Stomach (tissue), 9 donors: ENCODE data around the gene IPO11. TPM values are rescaled to one million over a fixed set of nuclear protein-coding genes. Genes with fewer than 3 reads are reported as not detected.

Source experiments
- DNase-seq, 2 donors: peaks; one replicate each; pipeline versions ENCODE4 v3.0.0 to v3.0.0-alpha.2; 2013 to 2019
- H3K27ac ChIP-seq, 5 donors: fragments of 200-600 bp in 4 of 5; sonication (generic) in 4 of 5; one replicate each; pipeline ENCODE4 v1.5.1; 2013 to 2019; ENCODE audit warnings: mild to moderate bottlenecking in 1 of 5, moderate library complexity in 1 of 5
- H3K27me3 ChIP-seq, 3 donors: fragments of 200-600 bp; sonication (generic); one replicate each; pipeline ENCODE4 v1.5.1; 2017 to 2019; ENCODE audit warnings: mixed run types in 1 of 3
- H3K36me3 ChIP-seq, 4 donors: fragments of 200-600 bp; sonication (generic); 1 replicate in 3 of 4; 2 replicates in 1 of 4; pipeline ENCODE4 v1.5.1; 2016 to 2019
- H3K4me1 ChIP-seq, 4 donors: fragments of 200-600 bp; sonication (generic); one replicate each; pipeline ENCODE4 v1.5.1; 2016 to 2019
- H3K4me3 ChIP-seq, 4 donors: fragments of 200-600 bp; sonication (generic) in 3 of 4; one replicate each; pipeline ENCODE4 v1.5.1; 2016 to 2019; ENCODE audit warnings: mild to moderate bottlenecking in 1 of 4
- H3K9me3 ChIP-seq, 4 donors: fragments of 200-600 bp; sonication (generic); one replicate each; pipeline ENCODE4 v1.5.1; 2016 to 2019
- CTCF ChIP-seq, 7 experiments: fragments of 450-650 bp in 4 of 7; fragments of 200-600 bp in 3 of 7; sonication (generic) in 3 of 7; IDR thresholded peaks; one replicate each; pipeline ENCODE4 v1.5.1; 2016 to 2019; ENCODE audit warnings: antibody characterized with exemption in 7 of 7, control low read depth in 2 of 7, mild to moderate bottlenecking in 1 of 7
- EP300 ChIP-seq: sonication (generic); formaldehyde crosslinking; IDR thresholded peaks from one replicate; pipeline ENCODE4 v1.6.1; 2017; ENCODE audit warnings: antibody characterized with exemption
- POLR2A ChIP-seq, 4 donors: fragments of 450-650 bp; IDR thresholded peaks; one replicate each; pipeline ENCODE4 v1.6.1; 2016; ENCODE audit warnings: antibody characterized with exemption in 4 of 4, control low read depth in 2 of 4, mild to moderate bottlenecking in 1 of 4, moderate library complexity in 1 of 4
- POLR2AphosphoS5 ChIP-seq, 3 donors: sonication (generic); formaldehyde crosslinking; IDR thresholded peaks; one replicate each; pipeline ENCODE4 v1.6.1; 2016; ENCODE audit warnings: antibody characterized with exemption in 3 of 3
- WGBS, 5 donors: extraction: QIAGEN DNeasy Blood & Tissue Kit in 3 of 5; methylation state at CpG; one replicate each; pipeline versions ENCODE4 v1.1.5 to v1.1.7; 2013 to 2018; 5-methylcytosine and 5-hydroxymethylcytosine counted together
- intact Hi-C: fragments of 100-400 bp; cut with DNase I; formaldehyde crosslinking; loops from one replicate; pipeline ENCODE4 v1.15.1; 2023; ENCODE audit warnings: low total_unique reads
- polyA plus RNA-seq, 3 donors: library from polyadenylated mRNA; stranded (reverse); fragments of 200-250 nt; gene quantifications; one replicate each; pipeline ENCODE4 v1.2.3, GENCODE V29; 2013
- total RNA-seq, 5 donors: library from RNA; depleted of rRNA; stranded (reverse); fragments of >200 nt; gene quantifications; one replicate each; pipeline versions ENCODE4 v1.1.0 to v1.2.3, GENCODE V29; 2014 to 2016
- donor health status: healthy with polysubstance abuse.
- donor health status: Bipolar disorder and iron deficiency.
- donor health status: healthy.

Gene IPO11
- total and polyA plus RNA-seq, 8 donors: 8.0 to 37.5 (median 9.8) TPM

GRCh38 chr5:62590387-62590786 lies 177.8 kb downstream of the IPO11 start:
- intact Hi-C loops: no loop called here
- TF ChIP-seq POLR2AphosphoS5 (IDR thresholded peaks at IDR 0.05): no peak
- TF ChIP-seq EP300: no peak
- no peak for TF ChIP-seq CTCF (IDR thresholded peaks at IDR 0.05)
- no peak for TF ChIP-seq POLR2A (IDR thresholded peaks at IDR 0.05)
- Histone ChIP-seq H3K4me1 (peaks cover 0 to 5% (median 0%) of the 10 kb centered on the region in 4 donors), H3K36me3 (peaks cover 7 to 44% (median 33%) of the 10 kb centered on the region in 4 donors), H3K9me3 (no peaks in the 10 kb centered on the region), H3K27ac (no peak overlapping the region), H3K4me3 (no peak overlapping the region), H3K27me3 (no peaks in the 10 kb centered on the region)
- WGBS, 5 donors: 73 to 96% (median 94%) methylated on average over 2 of the region's 2 CpGs
- DNase-seq: no peak

GRCh38 chr5:62592558-62592957 lies 180.0 kb downstream of the IPO11 start:
- intact Hi-C loops: no loop called here
- TF ChIP-seq EP300 (no peak), POLR2A (IDR thresholded peaks at IDR 0.05) (no peak), POLR2AphosphoS5 (IDR thresholded peaks at IDR 0.05) (no peak), CTCF (IDR thresholded peaks at IDR 0.05) (no peak)
- no peak for DNase-seq
- Histone ChIP-seq H3K9me3 (no peaks in the 10 kb centered on the region), H3K4me3 (no peak overlapping the region), H3K27ac (no peak overlapping the region), H3K36me3 (peaks cover 7 to 44% (median 33%) of the 10 kb centered on the region in 4 donors), H3K27me3 (no peaks in the 10 kb centered on the region), H3K4me1 (no peaks in the 10 kb centered on the region)
- WGBS, 5 donors: 79 to 93% (median 88%) methylated on average over 8 of the region's 8 CpGs

- intact Hi-C loops: no loop called here
- no peak for TF ChIP-seq EP300
- TF ChIP-seq POLR2A (IDR thresholded peaks at IDR 0.05): no peak
- no peak for TF ChIP-seq CTCF (IDR thresholded peaks at IDR 0.05)
- no peak overlapping the region for H3K27ac ChIP-seq
- no peak for DNase-seq
- WGBS, 5 donors: 84 to 100% (median 95%) methylated on average over 1 of the region's 1 CpG
- H3K36me3 ChIP-seq: peaks cover 7 to 36% (median 29%) of the 10 kb centered on the region in 4 donors
- no peaks in the 10 kb centered on the region for H3K9me3 ChIP-seq
- no peaks in the 10 kb centered on the region for H3K27me3 ChIP-seq
- H3K4me3 ChIP-seq: no peak overlapping the region
- no peaks in the 10 kb centered on the region for H3K4me1 ChIP-seq
Observed at GRCh38 chr5:62593331-62593730, 180.8 kb downstream of the IPO11 start.

- Histone ChIP-seq H3K27ac (no peak overlapping the region), H3K4me1 (no peaks in the 10 kb centered on the region), H3K36me3 (peaks cover 7 to 32% (median 27%) of the 10 kb centered on the region in 4 donors), H3K9me3 (no peaks in the 10 kb centered on the region), H3K27me3 (no peaks in the 10 kb centered on the region), H3K4me3 (no peak overlapping the region)
- intact Hi-C loops: no loop called here
- WGBS, 5 donors: 83 to 92% (median 86%) methylated on average over 3 of the region's 3 CpGs
- DNase-seq: no peak
- no peak for TF ChIP-seq CTCF (IDR thresholded peaks at IDR 0.05)
- TF ChIP-seq POLR2A (IDR thresholded peaks at IDR 0.05): no peak
- TF ChIP-seq EP300: no peak
- no peak for TF ChIP-seq POLR2AphosphoS5 (IDR thresholded peaks at IDR 0.05)
Observed at GRCh38 chr5:62594364-62594984, 181.9 kb downstream of the IPO11 start.
